Sciatic nerve (tissue), 2 donors: Measurements from ENCODE around the gene GRIK4. TPM values are rescaled to one million over a fixed set of nuclear protein-coding genes. Genes with fewer than 3 reads are reported as not detected.

Source experiments
- ATAC-seq: fragments of 200-7000 bp; cut with Tn5 transposase; one replicate; pipeline ENCODE4 v1.9.1; 2020; ENCODE audit warnings: mild to moderate bottlenecking, moderate library complexity
- DNase-seq: peaks from one replicate; pipeline ENCODE4 v3.0.0-alpha.2; 2020; ENCODE audit warnings: low spot score
- intact Hi-C: fragments of 100-400 bp; cut with DNase I; formaldehyde crosslinking; loops from one replicate; pipeline ENCODE4 v1.14.2; 2022
- total RNA-seq: library from RNA; stranded (reverse); fragmentation: NEBNext Ultra II Directional; extraction: Animal tissue kit (Norgen Biotek cat#: 25700); gene quantifications from one replicate; pipeline ENCODE4 v1.2.1, GENCODE V29; 2021
- donor health status: DM: no; HTN: no; CAD: no.
- donor health status: DM: no; HTN: no; CAD: no.

The GRIK4 gene
- total RNA-seq, 1 donor from 2014 or later: 0.27 TPM

DNA sequence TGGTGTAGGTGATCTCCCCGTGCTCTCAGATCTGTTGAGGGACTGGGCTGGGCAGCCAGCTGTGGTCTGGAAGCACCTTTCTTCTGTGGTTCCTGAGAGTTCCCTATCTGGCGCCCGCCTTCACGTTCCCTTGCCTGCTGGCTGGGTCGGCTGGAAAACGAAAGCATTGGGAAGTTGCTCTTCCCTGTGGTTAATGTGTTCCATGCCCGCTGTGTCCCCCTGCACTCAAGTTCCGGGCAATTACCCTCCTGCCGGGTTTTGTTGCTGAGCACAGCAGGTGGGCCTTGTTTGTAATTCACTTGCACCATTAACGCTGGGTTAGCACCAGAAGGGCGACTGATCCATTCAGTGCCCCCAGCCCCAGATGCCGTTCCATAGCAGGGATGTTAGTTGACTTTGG lies 134.1 kb downstream of the GRIK4 start:
- DNase-seq (no peak), ATAC-seq (no peak)
- intact Hi-C loops: no loop called here

DNA sequence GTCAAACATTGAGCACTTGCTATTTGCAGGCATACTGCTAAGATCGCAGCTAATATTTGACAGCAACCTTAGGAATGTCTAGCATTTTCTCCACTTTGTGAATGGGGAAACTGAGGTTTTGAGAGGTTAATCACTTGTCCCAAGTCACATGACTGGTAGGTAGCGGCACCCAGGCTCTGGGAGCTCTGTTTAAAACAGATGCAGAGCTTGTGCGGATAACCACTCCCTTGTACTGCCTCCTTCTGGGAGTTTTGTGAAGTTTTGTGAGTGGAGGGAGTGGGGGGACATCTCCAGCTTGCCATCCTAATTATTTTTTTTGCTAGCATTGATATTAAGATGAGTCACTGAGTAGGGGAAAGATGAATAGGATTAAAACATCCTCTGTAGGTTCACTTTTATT lies 134.7 kb downstream of the GRIK4 start:
- intact Hi-C loops: no loop called here
- ATAC-seq (no peak), DNase-seq (no peak)

DNA sequence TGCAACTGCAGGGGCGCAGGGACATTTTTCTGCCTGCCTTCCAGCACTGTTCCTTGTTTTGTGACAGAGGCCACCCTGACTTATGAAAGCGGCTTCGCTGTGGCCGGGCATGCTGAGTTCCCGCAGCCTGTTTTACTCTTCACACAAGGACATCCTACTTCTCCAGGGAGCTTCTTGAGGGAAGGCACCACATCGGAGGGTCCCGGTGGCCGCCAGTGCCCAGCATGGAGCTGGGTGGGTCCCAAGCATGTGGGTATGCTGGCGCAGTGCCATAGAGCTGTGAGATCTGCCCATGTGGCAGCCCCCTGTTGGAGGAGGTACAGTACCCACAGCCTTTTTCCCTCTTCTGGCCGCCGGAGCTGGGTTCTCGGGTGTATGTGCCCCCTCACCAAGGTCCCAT lies 136.1 kb downstream of the GRIK4 start:
- intact Hi-C loops: no loop called here
- ATAC-seq (no peak), DNase-seq (no peak)

DNA sequence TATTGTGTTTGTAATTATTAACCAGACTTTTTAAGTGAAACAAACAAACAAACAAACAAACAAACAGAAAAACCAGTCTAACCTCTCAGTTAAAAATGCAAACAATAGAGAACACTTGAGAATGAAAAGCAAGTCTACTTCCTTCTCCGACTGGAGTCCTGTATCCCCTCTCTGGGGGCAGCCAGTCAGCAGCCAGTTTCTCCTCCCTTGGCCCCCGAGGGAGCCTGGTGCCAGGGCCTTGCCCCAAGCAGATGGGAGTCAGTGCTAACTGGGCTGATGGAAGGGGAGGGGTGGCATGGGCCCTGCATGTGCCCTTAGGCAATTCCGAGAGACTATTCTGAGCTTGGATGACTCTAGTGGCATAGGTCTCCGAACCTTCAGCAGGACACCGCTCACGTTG lies 137.2 kb downstream of the GRIK4 start:
- no peak for DNase-seq
- ATAC-seq: no peak
- intact Hi-C loops: no loop called here

DNA sequence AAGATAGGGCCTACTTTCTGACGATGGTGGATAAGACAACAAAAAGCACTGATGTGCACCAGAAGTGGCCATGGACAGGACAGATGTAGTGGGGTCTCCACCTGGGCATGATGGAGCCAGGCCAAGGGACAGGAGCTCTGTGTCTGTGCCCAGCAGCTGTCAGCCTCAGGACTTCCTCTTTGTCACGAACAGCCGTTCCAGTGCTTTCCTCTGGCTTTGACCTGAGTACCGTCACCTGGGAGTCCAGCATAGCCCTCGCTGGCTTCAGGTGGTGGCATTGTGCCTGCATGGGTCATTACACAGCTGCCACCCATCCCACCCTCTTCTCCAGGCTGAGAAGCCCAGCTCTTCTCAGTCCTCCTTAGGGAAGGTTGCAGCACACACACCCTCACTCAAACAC lies 137.8 kb downstream of the GRIK4 start:
- ATAC-seq (no peak), DNase-seq (no peak)
- intact Hi-C loops: no loop called here

DNA sequence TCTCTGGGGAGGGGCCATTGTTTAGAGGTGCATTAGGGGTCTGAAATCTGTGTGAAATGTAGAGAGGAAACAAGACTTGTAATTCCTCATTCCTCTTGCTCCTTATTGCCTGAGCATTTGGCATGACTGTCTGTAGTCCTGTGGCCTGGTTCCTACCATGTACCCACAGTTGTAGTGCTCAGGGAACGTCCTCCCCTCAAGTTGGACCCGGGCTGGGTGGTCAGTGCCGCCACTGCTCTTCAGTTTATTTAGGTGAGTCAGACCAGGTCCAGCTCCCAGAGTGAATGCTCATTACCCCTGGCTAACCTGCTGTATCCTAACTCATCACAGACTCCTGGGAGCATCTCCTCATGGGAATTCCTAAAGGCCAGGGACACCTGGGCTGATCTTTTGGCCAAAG lies 139.8 kb downstream of the GRIK4 start:
- no peak for ATAC-seq
- no peak for DNase-seq
- intact Hi-C loops: no loop called here

DNA sequence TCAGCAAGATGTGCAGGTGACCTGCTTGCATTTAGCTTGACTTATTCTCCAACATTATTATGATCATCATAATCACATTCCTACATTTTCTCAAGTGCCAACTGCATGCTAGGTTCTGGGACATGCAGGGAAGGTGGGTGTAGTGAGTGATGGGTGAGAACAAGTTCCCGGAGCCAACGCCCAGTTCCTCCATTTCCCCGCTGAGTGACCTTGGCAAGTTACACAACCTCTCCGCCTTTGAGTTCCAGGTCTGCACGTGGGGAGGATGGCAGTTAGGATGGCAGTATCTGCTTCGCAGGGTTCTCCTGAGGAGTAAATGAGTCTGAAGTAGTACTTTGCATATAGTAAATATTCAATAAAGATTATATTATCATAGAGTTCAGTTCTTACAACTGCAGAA lies 140.3 kb downstream of the GRIK4 start:
- DNase-seq (no peak), ATAC-seq (no peak)
- intact Hi-C loops: no loop called here

DNA sequence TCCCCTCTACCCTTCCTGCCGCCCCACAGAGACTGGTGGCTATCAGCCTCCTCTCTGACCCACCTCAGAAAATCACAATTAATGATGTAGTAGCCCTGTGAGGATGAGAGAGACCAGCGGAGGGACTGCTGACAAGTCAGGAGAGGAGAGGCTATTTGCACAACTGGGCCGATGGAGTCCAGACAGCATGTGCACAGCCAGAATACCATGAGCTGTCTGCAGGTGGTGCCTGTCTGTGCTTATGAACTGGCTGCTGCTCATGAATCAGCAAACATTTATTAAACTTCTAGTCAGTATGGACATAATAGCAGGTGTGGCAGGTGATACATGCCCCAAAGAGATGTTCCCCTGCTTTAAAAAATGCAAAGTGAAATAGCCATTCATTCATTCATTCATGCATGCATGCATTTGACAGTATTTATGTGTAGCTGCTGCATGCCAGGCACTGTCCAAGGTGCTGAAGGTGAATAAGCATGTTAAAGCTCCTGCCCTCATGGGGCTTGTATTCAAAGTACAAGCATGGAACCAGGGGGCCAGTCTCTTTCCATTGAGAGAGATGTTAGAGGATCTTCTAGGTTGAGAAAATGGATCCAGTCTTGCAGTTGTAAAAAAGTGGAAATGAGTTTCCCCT lies 141.3 kb downstream of the GRIK4 start:
- intact Hi-C loops: no loop called here
- ATAC-seq (no peak), DNase-seq (no peak)

DNA sequence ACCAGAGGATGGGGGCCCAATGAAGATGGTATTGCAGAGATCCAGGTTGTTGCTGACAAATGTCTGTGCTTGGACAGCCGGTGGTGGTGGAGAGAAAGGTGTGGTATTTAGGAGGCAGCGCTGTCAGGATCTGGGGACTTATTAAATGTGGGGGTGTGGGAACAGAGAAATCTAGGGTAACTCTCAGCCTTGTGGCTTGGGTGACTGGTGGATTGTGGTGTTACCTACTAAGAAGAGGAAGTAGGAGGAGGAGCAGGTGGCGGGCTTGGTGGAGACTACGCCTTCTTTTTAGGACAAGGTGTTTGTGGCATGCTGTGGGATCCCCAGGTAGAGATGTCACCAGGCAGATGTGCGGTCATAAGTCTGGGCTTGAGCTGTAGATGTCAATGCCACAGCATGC lies 144.0 kb downstream of the GRIK4 start:
- intact Hi-C loops: no loop called here
- DNase-seq (no peak), ATAC-seq (no peak)

DNA sequence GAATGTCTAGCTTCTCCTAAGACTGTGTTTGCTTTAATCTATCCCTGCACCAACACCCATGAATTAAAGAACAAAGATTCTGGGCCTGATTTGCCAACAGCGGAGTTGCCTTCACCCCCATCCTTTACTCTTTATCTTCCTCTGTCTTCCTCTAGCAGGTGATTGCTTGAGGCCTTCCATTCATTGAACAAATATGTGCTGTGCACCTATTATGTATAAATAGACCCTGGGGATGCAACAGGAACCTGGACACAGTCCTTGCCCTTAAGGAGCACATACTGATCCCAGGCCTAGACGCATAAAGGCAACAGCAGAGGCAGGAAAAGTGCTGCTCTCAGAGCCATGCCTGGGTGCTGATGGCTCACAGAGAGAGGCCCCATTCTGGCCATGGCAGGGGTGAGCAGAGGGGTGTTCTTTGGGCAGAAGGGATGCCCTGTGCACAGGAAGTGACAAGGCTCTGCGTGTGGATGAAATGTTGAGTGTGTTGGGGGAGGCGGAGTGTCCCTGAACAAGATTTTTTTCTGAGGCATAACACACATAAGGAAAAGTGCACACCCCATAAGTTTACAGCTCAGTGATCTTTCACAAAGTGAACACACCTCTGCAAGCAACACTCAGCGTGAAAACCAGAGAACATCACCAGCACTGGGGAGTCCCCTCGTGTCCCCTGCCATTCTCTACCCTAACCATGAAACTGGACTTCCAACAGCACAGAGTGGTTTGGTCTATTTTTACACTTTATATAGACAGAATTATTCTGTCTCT lies 145.9 kb downstream of the GRIK4 start:
- intact Hi-C loops: no loop called here
- no peak for ATAC-seq
- DNase-seq: no peak

DNA sequence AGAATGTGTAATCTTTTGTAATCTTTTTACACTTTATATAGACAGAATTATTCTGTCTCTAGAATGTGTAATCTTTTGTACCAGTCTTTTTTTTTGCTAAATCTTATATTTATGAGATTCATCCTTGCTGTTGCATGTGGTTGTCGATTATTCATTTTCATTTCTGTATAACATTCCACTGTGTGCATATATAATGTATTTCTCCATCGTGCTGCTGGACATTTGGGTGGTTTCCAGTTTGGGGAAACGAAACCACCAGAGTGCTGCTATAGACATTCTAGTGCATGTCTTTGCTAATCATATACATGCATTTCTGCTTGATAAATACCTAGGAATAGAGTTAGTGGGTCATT lies 146.5 kb downstream of the GRIK4 start:
- ATAC-seq: no peak
- intact Hi-C loops: no loop called here
- DNase-seq: no peak

DNA sequence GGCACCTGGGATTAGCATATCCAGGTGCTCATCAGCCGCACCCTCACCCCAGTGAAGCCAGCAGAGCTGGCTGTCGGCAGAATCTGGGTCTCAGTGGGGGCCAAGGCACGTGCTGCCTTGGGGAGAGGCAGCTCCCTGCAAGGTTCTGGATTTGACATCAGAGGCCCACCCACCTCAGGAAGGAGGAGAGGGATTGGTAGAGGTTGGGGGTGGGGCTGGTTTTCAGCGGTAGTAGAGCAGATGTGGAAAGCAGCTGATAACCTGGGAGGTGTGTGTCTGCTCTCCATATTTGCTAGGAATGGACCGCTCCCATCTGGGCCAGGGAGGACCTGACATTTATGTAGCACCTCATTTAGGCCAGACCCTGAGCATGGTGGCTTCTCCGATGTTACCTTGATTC lies 147.5 kb downstream of the GRIK4 start:
- ATAC-seq (no peak), DNase-seq (no peak)
- intact Hi-C loops: no loop called here

DNA sequence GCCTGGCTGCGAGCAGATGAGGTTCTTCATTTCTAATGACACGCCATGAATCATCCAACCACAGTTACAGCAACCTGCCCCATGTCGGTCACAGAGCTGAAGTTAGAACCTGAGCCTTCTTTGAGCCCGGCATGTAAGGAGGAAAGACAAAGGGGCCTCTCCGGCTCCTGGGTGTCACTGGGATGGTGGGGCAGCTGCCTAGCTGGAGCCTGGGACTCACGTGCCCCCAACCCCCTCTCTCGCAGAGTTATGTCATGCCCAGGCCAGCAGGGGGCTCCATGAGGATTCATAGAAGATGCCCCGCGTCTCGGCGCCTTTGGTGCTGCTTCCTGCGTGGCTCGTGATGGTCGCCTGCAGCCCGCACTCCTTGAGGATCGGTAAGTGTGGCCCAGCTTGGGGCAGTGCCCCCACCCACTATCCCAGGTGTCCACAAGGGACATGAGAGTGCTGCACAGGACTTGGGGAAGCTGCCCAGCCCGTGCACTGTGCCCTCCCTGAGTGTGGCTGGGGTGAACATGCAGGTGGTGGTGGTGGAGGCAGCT lies 148.5 kb downstream of the GRIK4 start:
- ATAC-seq (no peak), DNase-seq (no peak)
- intact Hi-C loops: no loop called here

DNA sequence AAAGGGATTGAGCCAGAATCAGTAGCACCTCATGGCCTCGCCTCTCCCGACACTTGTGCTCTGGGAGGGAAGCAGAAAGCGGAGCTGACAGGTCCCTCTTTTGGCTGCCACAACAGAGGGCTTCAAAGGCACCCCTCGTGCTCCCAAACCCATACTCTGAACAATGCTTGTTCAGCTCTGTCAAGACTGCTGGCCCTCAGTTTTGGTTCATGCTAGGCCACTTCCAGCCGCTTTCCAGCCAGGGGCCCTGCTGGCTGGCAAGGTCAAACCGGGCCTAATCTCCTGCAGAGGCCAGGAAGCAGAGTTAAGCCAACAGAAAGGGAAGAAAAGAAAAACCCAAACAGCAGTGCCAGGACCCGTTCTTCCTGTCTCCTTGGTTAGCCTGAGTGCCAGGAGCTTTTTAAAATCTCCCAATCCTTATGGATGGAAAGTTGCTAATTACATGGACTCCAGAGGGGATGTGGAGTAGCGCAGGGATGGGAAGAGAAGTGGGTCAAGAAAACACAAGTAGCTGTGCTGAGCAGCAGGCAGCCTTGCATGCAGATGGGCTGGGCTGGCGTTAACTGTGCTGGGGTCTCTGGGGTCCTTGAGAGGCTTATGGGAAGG lies 150.6 kb downstream of the GRIK4 start:
- ATAC-seq: no peak
- intact Hi-C loops: no loop called here
- no peak for DNase-seq

DNA sequence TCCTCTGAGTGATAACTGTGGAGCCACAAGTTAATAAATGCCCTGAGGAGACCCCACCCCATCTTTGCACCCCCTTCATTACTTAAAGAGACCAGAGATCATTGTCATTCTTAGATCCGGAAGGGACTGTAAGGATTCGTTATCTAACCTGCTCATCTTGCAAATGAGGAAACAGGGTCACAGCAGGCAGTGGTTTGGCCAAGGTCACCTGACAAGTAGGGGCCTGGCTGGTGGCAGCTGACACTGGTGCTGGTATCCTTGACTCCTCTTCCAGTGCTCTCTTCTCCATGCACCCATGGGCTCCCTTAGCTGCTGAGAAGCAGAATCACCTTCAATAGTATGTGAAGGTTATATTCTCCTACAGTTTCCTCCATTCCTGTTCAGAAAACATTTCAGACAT lies 151.6 kb downstream of the GRIK4 start:
- DNase-seq (no peak), ATAC-seq (no peak)

DNA sequence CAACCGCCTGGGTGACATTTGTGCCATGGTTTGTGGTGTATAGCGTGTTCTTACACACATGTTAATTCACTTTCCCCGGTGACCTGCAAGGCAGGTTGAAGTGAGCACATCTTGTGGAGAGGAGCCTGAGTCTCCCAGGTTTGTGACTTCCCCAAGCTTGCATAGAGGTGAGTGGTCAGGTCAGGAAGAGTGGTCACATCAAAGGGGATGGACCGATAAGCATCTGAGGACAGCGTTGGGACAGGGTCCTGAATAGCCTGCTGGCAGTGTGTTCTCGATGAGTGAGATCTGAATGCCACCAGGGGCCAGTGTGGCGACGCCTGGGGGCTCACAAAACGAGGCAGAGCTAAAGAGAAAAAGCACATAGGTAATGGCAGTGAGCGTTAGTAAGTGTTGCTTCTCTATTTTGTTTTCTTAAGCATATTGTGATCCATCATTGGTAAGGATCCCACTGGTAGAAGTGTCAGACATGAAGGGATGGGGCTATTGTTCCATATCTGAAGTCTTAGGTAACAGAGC lies 154.6 kb downstream of the GRIK4 start:
- intact Hi-C loops: no loop called here
- ATAC-seq: no peak
- DNase-seq: no peak

More for the DNA sequence above, 151.6 kb downstream of the GRIK4 start:
- intact Hi-C loops: no loop called here

DNA sequence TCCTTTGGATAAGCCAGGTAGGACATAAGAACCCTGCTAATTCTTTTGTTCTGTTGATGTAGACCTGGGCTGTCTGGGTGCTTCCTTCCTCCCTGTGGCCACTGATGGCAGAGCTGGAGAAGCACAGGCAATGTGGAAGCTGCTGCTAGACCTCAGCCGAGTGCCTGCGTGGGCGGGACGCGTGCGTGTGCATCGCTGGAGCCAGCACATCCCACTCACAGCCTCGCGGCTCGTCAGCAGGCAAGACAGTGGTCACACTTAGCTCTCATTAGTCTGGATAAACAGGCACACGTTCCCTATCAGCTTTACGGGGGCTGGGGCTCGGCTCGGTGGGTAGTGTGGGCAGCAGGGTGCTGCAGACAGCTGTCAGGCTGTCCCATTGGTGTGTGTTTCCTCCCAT lies 155.7 kb downstream of the GRIK4 start:
- ATAC-seq (no peak), DNase-seq (no peak)
- intact Hi-C loops: no loop called here

DNA sequence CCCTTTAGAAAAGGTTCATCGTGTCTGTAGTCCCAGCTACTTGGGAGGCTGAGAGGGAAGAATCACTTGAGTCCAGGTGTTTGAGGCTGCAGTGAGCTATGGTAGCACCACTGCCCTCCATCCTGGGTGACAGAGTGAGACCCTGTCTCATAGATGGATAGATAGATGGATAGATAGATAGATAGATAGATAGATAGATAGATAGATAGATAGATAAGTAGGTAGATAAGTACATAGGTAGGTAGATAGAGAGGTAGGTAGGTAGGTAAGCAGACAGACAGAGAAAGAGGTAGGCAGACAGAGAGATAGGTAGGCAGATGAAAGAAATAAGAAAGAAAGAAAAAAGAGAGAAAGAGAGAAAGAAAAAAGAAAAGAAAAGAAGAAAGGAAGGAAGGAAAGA lies 156.4 kb downstream of the GRIK4 start:
- DNase-seq (no peak), ATAC-seq (no peak)
- intact Hi-C loops: no loop called here

DNA sequence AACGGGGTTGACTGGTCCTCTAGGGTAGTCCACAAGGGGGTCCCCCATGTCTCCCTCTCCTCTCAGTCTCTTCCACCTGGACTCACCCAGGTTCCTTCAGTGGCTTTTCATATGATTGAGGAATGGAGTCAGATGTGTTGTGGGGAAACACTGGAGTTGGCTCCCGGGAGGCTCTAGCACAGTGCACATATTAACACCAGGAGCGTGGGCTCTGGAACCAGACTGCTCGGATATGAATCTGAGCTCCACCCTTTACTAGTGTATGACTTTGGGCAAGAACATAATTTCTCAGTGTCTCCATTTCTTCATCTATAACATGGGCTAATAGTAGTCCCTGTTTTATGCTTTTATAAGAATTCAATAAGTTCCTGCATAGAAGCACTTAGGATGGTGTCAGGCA lies 157.0 kb downstream of the GRIK4 start:
- DNase-seq (no peak), ATAC-seq (no peak)

DNA sequence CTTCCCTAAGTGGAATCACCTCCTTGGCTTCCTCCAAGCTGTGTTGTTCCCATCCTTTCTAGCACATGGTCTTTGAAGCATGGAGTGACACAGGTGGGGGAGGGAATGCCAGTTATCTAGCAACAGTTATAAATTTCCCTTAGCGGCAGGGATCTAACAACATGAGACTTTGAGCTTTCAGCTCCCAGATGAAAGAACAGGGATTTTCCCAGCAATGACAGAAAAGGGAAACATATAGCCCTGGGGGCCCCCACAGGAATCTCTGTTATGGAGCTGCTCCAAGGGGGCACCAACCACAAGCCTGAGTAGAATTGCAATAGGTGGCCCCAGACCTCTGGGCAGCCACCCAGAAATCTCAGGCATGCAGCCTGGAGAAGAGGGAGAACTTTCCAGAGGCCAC lies 163.0 kb downstream of the GRIK4 start:
- ATAC-seq (no peak), DNase-seq (no peak)
- intact Hi-C loops: no loop called here

More for the DNA sequence above, 157.0 kb downstream of the GRIK4 start:
- intact Hi-C loops: no loop called here
